Measurements from ENCODE around the gene TCHHL1. TPM values are rescaled to one million over a fixed set of nuclear protein-coding genes. Genes with fewer than 3 reads are reported as not detected.

TCHHL1 gene
- total RNA-seq, 1 donor from 2014 or later: not detected

DNA sequence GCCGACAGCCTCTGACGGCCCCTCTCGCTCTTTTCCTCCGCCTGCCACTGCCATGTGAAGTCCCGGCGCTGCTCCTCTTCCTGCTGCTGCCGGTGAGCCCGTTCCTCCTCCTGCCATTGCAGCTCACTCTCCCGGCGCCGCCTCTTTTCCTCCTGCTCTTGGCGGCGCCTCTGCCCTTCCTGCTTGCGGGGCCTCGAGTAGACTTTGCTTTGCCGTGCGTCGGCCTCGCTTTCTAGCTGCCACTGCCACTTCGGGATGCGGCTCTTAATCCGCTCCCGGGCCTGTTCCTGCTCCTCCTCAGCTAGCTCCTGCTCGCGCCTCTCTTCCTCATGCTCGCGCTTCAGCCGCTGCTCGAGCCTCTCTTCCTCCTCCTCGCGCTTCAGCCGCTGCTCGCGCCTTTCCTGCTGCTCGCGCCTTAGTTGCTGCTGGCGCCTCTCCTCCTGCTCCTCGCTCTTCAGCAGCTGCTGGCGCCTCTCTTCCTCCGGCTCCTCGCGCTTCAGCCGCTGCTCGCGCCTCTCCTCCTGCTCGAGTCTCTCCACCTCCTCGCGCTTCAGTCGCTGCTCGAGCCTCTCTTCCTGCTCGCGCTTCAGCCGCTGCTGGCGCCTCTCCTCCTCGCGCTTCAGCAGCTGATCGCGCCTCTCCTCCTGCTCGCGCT lies 22.1 kb upstream of the TCHHL1 start:
- Mint-ChIP-seq H3K27me3 (ENCODE audit: unreplicated experiment) (peaks cover 2% of the 10 kb centered on the region), H3K9me3 (ENCODE audit: unreplicated experiment) (peaks cover 8% of the 10 kb centered on the region), H3K27ac (ENCODE audit: unreplicated experiment) (no peak overlapping the region), H3K36me3 (ENCODE audit: unreplicated experiment) (no peaks in the 10 kb centered on the region), H3K4me3 (ENCODE audit: unreplicated experiment) (no peak overlapping the region), H3K4me1 (ENCODE audit: low read depth, unreplicated experiment) (peaks cover 4% of the 10 kb centered on the region)
- peak; percentile 58 for DNase-seq
- TF ChIP-seq, protein P1, sequence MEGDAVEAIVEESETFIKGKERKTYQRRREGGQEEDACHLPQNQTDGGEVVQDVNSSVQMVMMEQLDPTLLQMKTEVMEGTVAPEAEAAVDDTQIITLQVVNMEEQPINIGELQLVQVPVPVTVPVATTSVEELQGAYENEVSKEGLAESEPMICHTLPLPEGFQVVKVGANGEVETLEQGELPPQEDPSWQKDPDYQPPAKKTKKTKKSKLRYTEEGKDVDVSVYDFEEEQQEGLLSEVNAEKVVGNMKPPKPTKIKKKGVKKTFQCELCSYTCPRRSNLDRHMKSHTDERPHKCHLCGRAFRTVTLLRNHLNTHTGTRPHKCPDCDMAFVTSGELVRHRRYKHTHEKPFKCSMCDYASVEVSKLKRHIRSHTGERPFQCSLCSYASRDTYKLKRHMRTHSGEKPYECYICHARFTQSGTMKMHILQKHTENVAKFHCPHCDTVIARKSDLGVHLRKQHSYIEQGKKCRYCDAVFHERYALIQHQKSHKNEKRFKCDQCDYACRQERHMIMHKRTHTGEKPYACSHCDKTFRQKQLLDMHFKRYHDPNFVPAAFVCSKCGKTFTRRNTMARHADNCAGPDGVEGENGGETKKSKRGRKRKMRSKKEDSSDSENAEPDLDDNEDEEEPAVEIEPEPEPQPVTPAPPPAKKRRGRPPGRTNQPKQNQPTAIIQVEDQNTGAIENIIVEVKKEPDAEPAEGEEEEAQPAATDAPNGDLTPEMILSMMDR (IDR thresholded peaks at IDR 0.05; ENCODE audit: partially characterized antibody, unreplicated experiment): no peak

DNA sequence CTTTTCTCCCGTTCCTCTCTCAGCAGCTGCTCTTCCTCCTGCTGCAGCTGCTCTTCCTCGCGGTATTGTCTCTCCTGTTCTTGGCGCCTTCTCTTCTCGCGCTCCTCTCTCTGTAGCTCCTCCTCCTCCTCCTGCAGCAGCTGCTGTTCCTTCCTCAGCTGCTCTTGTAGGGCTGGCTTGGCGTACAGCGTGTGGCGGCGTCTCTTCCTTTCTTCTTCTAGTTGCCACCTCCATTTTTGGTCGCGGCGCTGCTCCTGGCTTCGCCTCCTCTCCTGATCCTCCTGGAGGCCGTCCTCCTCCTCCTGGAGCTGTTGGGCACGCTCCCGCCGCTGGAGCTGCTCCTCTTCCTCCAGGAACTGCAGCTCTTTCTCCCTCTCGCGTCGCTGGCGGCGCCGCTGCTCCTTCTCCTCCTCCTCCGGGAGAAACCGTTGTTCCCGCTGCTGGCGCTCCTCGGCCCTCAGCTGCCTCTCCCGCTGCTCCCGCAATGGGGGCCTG lies 21.5 kb upstream of the TCHHL1 start:
- Mint-ChIP-seq H3K27ac (ENCODE audit: unreplicated experiment) (no peak overlapping the region), H3K4me1 (ENCODE audit: low read depth, unreplicated experiment) (peaks cover 4% of the 10 kb centered on the region), H3K27me3 (ENCODE audit: unreplicated experiment) (peaks cover 2% of the 10 kb centered on the region), H3K9me3 (ENCODE audit: unreplicated experiment) (peaks cover 8% of the 10 kb centered on the region), H3K36me3 (ENCODE audit: unreplicated experiment) (no peaks in the 10 kb centered on the region), H3K4me3 (ENCODE audit: unreplicated experiment) (no peak overlapping the region)
- DNase-seq: peak; percentile 57
- TF ChIP-seq, protein P1 (IDR thresholded peaks at IDR 0.05; ENCODE audit: partially characterized antibody, unreplicated experiment): no peak

DNA sequence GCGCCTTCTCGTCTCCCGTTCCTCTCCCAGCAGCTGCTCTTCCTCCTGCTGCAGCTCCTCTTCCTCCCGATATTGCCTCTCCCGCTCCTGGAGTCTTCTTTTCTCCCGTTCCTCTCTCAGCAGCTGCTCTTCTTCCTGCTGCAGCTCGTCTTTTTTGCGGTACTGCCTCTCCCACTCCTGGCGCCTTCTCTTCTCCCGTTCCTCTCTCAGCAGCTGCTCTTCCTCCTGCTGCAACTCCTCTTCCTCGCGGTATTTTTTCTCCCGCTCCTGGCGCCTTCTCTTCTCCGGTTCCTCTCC lies 21.1 kb upstream of the TCHHL1 start:
- TF ChIP-seq, protein P1 (IDR thresholded peaks at IDR 0.05; ENCODE audit: partially characterized antibody, unreplicated experiment): no peak
- Mint-ChIP-seq H3K36me3 (ENCODE audit: unreplicated experiment) (no peaks in the 10 kb centered on the region), H3K4me3 (ENCODE audit: unreplicated experiment) (no peak overlapping the region), H3K27ac (ENCODE audit: unreplicated experiment) (no peak overlapping the region), H3K27me3 (ENCODE audit: unreplicated experiment) (no peaks in the 10 kb centered on the region), H3K9me3 (ENCODE audit: unreplicated experiment) (peaks cover 8% of the 10 kb centered on the region), H3K4me1 (ENCODE audit: low read depth, unreplicated experiment) (peaks cover 4% of the 10 kb centered on the region)
- no peak for DNase-seq

DNA sequence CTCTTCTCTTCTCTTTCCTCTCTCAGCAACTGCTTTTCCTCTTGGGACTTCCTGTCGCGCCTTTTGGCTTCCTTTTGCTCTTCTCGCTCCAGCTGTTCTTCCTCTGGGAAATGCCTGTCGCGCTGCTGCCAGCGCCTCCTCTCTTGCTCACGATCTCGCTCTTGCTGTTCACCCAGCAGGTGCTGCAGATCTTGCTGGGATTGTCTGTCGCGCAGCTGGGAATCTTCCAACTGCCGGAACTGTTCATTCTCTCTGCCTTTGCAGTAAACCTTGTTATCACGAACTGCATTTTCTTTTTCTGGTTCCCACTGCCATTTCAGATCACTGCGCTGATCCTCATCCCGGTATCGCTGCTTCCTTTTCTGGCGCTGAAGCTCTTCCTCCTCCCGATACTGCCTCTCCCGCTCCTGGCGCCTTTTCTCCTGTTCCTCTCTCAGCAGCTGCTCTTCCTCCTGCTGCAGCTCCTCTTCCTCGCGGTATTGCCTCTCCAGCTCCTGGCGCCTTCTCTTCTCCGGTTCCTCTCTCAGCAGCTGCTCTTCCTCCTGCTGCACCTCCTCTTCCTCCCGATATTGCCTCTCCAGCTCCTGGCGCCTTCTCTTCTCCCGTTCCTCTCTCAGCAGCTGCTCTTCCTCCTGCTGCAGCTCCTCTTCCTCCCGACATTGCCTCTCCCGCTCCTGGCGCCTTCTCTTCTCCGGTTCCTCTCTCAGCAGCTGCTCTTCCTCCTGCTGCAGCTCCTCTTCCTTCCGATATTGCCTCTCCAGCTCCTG lies 20.6 kb upstream of the TCHHL1 start:
- H3K4me1 Mint-ChIP-seq (ENCODE audit: low read depth, unreplicated experiment): peaks cover 4% of the 10 kb centered on the region
- H3K27ac Mint-ChIP-seq (ENCODE audit: unreplicated experiment): no peak overlapping the region
- no peak for DNase-seq
- peaks cover 8% of the 10 kb centered on the region for H3K9me3 Mint-ChIP-seq (ENCODE audit: unreplicated experiment)
- H3K27me3 Mint-ChIP-seq (ENCODE audit: unreplicated experiment): no peaks in the 10 kb centered on the region
- H3K36me3 Mint-ChIP-seq (ENCODE audit: unreplicated experiment): no peaks in the 10 kb centered on the region
- TF ChIP-seq, protein P1 (IDR thresholded peaks at IDR 0.05; ENCODE audit: partially characterized antibody, unreplicated experiment): no peak
- H3K4me3 Mint-ChIP-seq (ENCODE audit: unreplicated experiment): no peak overlapping the region

DNA sequence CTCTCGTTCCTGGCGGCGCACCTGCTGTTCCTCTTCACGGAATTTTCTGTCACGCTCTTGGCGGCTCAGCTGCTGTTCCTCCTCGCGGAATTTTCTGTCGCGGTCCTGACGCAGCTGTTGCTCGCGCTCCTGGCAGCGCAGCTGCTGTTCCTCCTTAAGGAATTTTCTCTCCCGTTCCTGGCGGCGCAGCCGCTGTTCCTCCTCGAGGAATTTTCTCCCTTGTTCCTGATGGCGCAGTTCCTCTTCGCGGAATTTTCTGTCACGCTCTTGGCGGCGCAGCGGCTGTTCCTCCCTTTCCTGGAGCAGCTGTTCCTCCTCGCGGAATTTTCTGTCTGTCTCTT lies 20.0 kb upstream of the TCHHL1 start:
- Mint-ChIP-seq H3K4me1 (ENCODE audit: low read depth, unreplicated experiment) (peaks cover 4% of the 10 kb centered on the region), H3K9me3 (ENCODE audit: unreplicated experiment) (peaks cover 8% of the 10 kb centered on the region), H3K4me3 (ENCODE audit: unreplicated experiment) (no peak overlapping the region), H3K36me3 (ENCODE audit: unreplicated experiment) (no peaks in the 10 kb centered on the region), H3K27ac (ENCODE audit: unreplicated experiment) (no peak overlapping the region), H3K27me3 (ENCODE audit: unreplicated experiment) (no peaks in the 10 kb centered on the region)
- DNase-seq: peak; percentile 23
- TF ChIP-seq, protein P1 (IDR thresholded peaks at IDR 0.05; ENCODE audit: partially characterized antibody, unreplicated experiment): no peak

Data from glutamatergic neuron (in vitro differentiated cells).